Upper lobe of left lung (tissue), 4 donors: Measurements from ENCODE around the gene DSCAM.

ENCODE experiments used
- CTCF ChIP-seq, 6 experiments: fragments of 450-650 bp in 4 of 6; fragments of 200-600 bp in 2 of 6; sonication (generic) in 2 of 6; IDR thresholded peaks; one replicate each; pipeline ENCODE4 v1.5.1; 2016 to 2019; ENCODE audit warnings: antibody characterized with exemption in 6 of 6
- EP300 ChIP-seq, 4 donors: sonication (generic); formaldehyde crosslinking; IDR thresholded peaks; one replicate each; pipeline ENCODE4 v1.5.1; 2017; ENCODE audit warnings: antibody characterized with exemption in 4 of 4, control low read depth in 2 of 4
- POLR2A ChIP-seq, 4 donors: fragments of 450-650 bp; IDR thresholded peaks; one replicate each; pipeline ENCODE4 v1.5.1; 2016 to 2017; ENCODE audit warnings: antibody characterized with exemption in 4 of 4, mild to moderate bottlenecking in 2 of 4

- TF ChIP-seq CTCF (IDR thresholded peaks at IDR 0.05) (no peak), POLR2A (IDR thresholded peaks at IDR 0.05) (no peak), EP300 (IDR thresholded peaks at IDR 0.05) (no peak)
These were observed 688.6 kb downstream of the DSCAM start for GRCh38 chr21:40158366-40158765.
